K562 (cell line): Measurements from ENCODE around the gene GIGYF1. TPM values are rescaled to one million over a fixed set of nuclear protein-coding genes. Genes with fewer than 3 reads are reported as not detected.

Source experiments
- AFF4 ChIP-seq: sonication (generic); formaldehyde crosslinking; IDR thresholded peaks from 2 replicates; pipeline ENCODE4 v1.8.0; 2023; ENCODE audit warnings: mild to moderate bottlenecking, missing genetic modification reagents
- ARID3B ChIP-seq: fragments of 250-450 bp; sonication (Bioruptor Pico); IDR thresholded peaks from 2 replicates; pipeline ENCODE4 v1.4.0; 2020; ENCODE audit warnings: borderline replicate concordance
- CEBPB ChIP-seq: fragments of 450-650 bp; IDR thresholded peaks from 2 replicates; pipeline ENCODE4 v1.6.1; 2016; ENCODE audit warnings: missing genetic modification characterization, missing compliant biosample characterization
- LEF1 ChIP-seq: fragments of 450-650 bp; IDR thresholded peaks from 2 replicates; pipeline ENCODE4 v1.6.1; 2016; ENCODE audit warnings: mild to moderate bottlenecking
- MED1 ChIP-seq: sonication (generic); formaldehyde crosslinking; IDR thresholded peaks from 2 replicates; pipeline ENCODE4 v1.8.1; 2023; ENCODE audit warnings: missing genetic modification reagents, borderline replicate concordance
- ZBTB11 ChIP-seq, 3 experiments: fragments of 200-800 bp in 1 of 3; fragments of 250-450 bp in 1 of 3; fragments of 450-650 bp in 1 of 3; sonication (Bioruptor Pico) in 1 of 3; sonication (Bioruptor generic) in 1 of 3; formaldehyde crosslinking in 1 of 3; IDR thresholded peaks; 2 replicates each; pipeline versions ENCODE4 v1.6.1 to v1.8.0; 2016 to 2022; ENCODE audit warnings: mild to moderate bottlenecking in 2 of 3, missing genetic modification characterization in 2 of 3, missing compliant biosample characterization in 1 of 3, moderate library complexity in 1 of 3
- ZNF280B ChIP-seq: fragments of 250-450 bp; sonication (Bioruptor Pico); IDR thresholded peaks from 2 replicates; pipeline ENCODE4 v1.5.1; 2021; ENCODE audit warnings: mild to moderate bottlenecking
- polyA plus RNA-seq, 8 experiments: library from polyadenylated mRNA; depleted of rRNA in 4 of 8; stranded (reverse) in 5 of 8; unstranded in 3 of 8; fragments of >200 nt; fragmentation: Nextera tagmentation in 2 of 8; fragmentation: Illumina TruSeq in 1 of 8; extraction: Ambion mirVana in 2 of 8; extraction: Trizol in 1 of 8; gene quantifications; 2 replicates each; pipeline versions ENCODE4 v1.2.1 to v1.2.3, GENCODE V29; 2011 to 2014; ENCODE audit warnings: inconsistent platforms in 1 of 8, missing spikeins in 1 of 8
- total RNA-seq, 7 experiments: library from RNA; depleted of rRNA in 6 of 7; stranded (reverse); fragments of >200 nt in 6 of 7; fragmentation: Illumina TruSeq in 2 of 7; extraction: Trizol in 2 of 7; gene quantifications; 2 replicates each; pipeline versions ENCODE4 v1.2.1 to v1.2.3, GENCODE V29; 2011 to 2021; ENCODE audit warnings: low replicate concordance in 1 of 7
- TF ChIP-seq, protein P1 (sequence below): sonication (generic); formaldehyde crosslinking; IDR thresholded peaks from 2 replicates; pipeline ENCODE4 v1.5.0; 2020; ENCODE audit warnings: missing genetic modification reagents
- TF ChIP-seq, protein P2 (sequence below): sonication (generic); formaldehyde crosslinking; IDR thresholded peaks from 2 replicates; pipeline ENCODE4 v1.8.1; 2023; ENCODE audit warnings: mild to moderate bottlenecking, missing genetic modification reagents
- TF ChIP-seq, protein P3 (sequence below): sonication (generic); formaldehyde crosslinking; IDR thresholded peaks from 2 replicates; pipeline ENCODE4 v1.8.0; 2022; ENCODE audit warnings: mild to moderate bottlenecking, missing genetic modification reagents

GIGYF1 gene
- total and polyA plus RNA-seq, 9 of the 15 experiments (the other 6 are each of a cell fraction or from before 2014, with no cell fraction given) = 0.56 to 76.2 (median 16.8) TPM

DNA sequence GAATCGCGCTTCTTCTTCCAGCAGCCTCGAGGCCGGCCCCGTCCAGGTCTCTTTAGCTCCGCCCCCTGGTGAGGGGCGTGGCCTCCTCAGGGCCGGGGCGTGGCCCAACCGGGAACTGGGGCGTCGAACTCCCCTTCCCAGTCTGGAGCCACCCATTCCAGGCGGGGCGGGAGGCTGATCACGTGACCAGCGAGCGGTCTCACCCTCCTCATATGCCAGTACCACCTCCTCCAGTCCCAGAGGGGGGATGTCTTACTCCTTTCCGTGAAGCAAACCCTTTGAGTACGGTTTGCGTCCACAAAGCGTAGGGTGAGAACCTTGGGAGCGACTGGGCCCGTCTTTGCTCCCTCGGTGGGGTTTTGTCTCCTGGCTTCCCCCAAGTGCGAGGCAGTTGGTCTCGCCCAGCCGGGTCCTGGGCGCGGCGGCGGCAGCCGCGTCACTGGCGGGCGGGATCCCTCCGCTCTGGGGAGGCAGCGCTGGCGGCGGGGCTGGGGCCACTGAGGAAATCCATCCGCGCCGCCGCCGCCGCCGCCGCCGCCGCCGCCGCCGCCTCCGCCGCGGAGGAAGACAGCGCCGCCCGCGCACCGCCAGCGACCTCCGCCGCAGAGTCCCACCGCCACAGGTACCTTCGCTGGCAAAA lies 20.6 kb downstream of the GIGYF1 start, which contains the start of gene GNB2 (continued):
- TF ChIP-seq ARID3B (CRISPR knock-in tag) (peak; percentile 34; the same call in 1 of the 2 replicates), AFF4 (CRISPR knock-in tag) (peak; percentile 75; the same call in 1 of the 2 replicates), LEF1 (peak; percentile 58; the same call in 1 of the 2 replicates), MED1 (no peak), ZBTB11 (CRISPR knock-in tag; IDR thresholded peaks at IDR 0.05) (peak in 1 of 3 experiments; percentile 36; a peak in 2 of 6 replicates), ZNF280B (no peak), CEBPB (tag) (no peak)
- TF ChIP-seq, protein P1, sequence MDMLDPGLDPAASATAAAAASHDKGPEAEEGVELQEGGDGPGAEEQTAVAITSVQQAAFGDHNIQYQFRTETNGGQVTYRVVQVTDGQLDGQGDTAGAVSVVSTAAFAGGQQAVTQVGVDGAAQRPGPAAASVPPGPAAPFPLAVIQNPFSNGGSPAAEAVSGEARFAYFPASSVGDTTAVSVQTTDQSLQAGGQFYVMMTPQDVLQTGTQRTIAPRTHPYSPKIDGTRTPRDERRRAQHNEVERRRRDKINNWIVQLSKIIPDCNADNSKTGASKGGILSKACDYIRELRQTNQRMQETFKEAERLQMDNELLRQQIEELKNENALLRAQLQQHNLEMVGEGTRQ (CRISPR knock-in tag) = peak; percentile 98
- TF ChIP-seq, protein P2, sequence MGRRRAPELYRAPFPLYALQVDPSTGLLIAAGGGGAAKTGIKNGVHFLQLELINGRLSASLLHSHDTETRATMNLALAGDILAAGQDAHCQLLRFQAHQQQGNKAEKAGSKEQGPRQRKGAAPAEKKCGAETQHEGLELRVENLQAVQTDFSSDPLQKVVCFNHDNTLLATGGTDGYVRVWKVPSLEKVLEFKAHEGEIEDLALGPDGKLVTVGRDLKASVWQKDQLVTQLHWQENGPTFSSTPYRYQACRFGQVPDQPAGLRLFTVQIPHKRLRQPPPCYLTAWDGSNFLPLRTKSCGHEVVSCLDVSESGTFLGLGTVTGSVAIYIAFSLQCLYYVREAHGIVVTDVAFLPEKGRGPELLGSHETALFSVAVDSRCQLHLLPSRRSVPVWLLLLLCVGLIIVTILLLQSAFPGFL (CRISPR knock-in tag) = peak; percentile 47; the same call in 1 of the 2 replicates
- TF ChIP-seq, protein P3, sequence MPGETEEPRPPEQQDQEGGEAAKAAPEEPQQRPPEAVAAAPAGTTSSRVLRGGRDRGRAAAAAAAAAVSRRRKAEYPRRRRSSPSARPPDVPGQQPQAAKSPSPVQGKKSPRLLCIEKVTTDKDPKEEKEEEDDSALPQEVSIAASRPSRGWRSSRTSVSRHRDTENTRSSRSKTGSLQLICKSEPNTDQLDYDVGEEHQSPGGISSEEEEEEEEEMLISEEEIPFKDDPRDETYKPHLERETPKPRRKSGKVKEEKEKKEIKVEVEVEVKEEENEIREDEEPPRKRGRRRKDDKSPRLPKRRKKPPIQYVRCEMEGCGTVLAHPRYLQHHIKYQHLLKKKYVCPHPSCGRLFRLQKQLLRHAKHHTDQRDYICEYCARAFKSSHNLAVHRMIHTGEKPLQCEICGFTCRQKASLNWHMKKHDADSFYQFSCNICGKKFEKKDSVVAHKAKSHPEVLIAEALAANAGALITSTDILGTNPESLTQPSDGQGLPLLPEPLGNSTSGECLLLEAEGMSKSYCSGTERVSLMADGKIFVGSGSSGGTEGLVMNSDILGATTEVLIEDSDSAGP (CRISPR knock-in tag) = 0 out of 2 replicates have a peak, but pooled peaks have one; percentile 58
